Dendritic cell treated with granulocyte-macrophage colony-stimulating factor and Interleukin-4, amounts not matched to agents 40 ng/mL and 50 ng/mL, for 4 days (primary cell): ENCODE results near the gene UNC5C.

Experiments
- H3K27ac Mint-ChIP-seq: one replicate; pipeline ENCODE4 v1.8.0; 2022; ENCODE audit warnings: mild to moderate bottlenecking, mixed read lengths
- H3K27me3 Mint-ChIP-seq: one replicate; pipeline ENCODE4 v1.8.0; 2022; ENCODE audit warnings: mild to moderate bottlenecking, mixed read lengths
- H3K36me3 Mint-ChIP-seq: one replicate; pipeline ENCODE4 v1.8.0; 2022; ENCODE audit warnings: low read depth, mixed read lengths
- H3K4me1 Mint-ChIP-seq: one replicate; pipeline ENCODE4 v1.8.0; 2022; ENCODE audit warnings: low read depth, mixed read lengths
- H3K4me3 Mint-ChIP-seq: one replicate; pipeline ENCODE4 v1.8.0; 2022; ENCODE audit warnings: mild to moderate bottlenecking, moderate library complexity, mixed read lengths
- H3K9me3 Mint-ChIP-seq: one replicate; pipeline ENCODE4 v1.8.0; 2022; ENCODE audit warnings: mixed read lengths
- intact Hi-C: fragments of 100-400 bp; cut with micrococcal nuclease; formaldehyde crosslinking; loops from one replicate; pipeline ENCODE4 v1.15.0; 2022

Gene UNC5C

GRCh38 chr4:95409127-95409526 lies 139.6 kb downstream of the UNC5C start:
- Mint-ChIP-seq H3K27me3 (no peaks in the 10 kb centered on the region), H3K9me3 (no peaks in the 10 kb centered on the region), H3K4me3 (no peak overlapping the region), H3K36me3 (no peaks in the 10 kb centered on the region), H3K27ac (no peak overlapping the region), H3K4me1 (no peaks in the 10 kb centered on the region)
- intact Hi-C loops = no loop called here

GRCh38 chr4:95402299-95402698 lies 146.5 kb downstream of the UNC5C start:
- H3K27ac Mint-ChIP-seq = no peak overlapping the region
- H3K4me1 Mint-ChIP-seq = no peaks in the 10 kb centered on the region
- H3K4me3 Mint-ChIP-seq = no peak overlapping the region
- no peaks in the 10 kb centered on the region for H3K9me3 Mint-ChIP-seq
- intact Hi-C loops = no loop called here
- H3K36me3 Mint-ChIP-seq = no peaks in the 10 kb centered on the region
- no peaks in the 10 kb centered on the region for H3K27me3 Mint-ChIP-seq

GRCh38 chr4:95398217-95398616 lies 150.6 kb downstream of the UNC5C start:
- intact Hi-C loops = no loop called here
- Mint-ChIP-seq H3K27me3 (no peaks in the 10 kb centered on the region), H3K4me3 (no peak overlapping the region), H3K27ac (no peak overlapping the region), H3K36me3 (no peaks in the 10 kb centered on the region), H3K4me1 (no peaks in the 10 kb centered on the region), H3K9me3 (no peaks in the 10 kb centered on the region)

- Mint-ChIP-seq H3K4me1 (no peaks in the 10 kb centered on the region), H3K4me3 (no peak overlapping the region), H3K36me3 (no peaks in the 10 kb centered on the region), H3K27me3 (no peaks in the 10 kb centered on the region), H3K9me3 (no peaks in the 10 kb centered on the region), H3K27ac (no peak overlapping the region)
- intact Hi-C loops = no loop called here
These were observed 153.9 kb downstream of the UNC5C start for GRCh38 chr4:95394752-95395306.

- H3K9me3 Mint-ChIP-seq = no peaks in the 10 kb centered on the region
- intact Hi-C loops = no loop called here
- H3K4me3 Mint-ChIP-seq = no peak overlapping the region
- no peaks in the 10 kb centered on the region for H3K27me3 Mint-ChIP-seq
- H3K27ac Mint-ChIP-seq = no peak overlapping the region
- no peaks in the 10 kb centered on the region for H3K36me3 Mint-ChIP-seq
- no peaks in the 10 kb centered on the region for H3K4me1 Mint-ChIP-seq
These were observed 155.0 kb downstream of the UNC5C start for GRCh38 chr4:95393821-95394220.

GRCh38 chr4:95388911-95389310 lies 159.9 kb downstream of the UNC5C start:
- Mint-ChIP-seq H3K27me3 (no peaks in the 10 kb centered on the region), H3K9me3 (no peaks in the 10 kb centered on the region), H3K27ac (no peak overlapping the region), H3K36me3 (no peaks in the 10 kb centered on the region), H3K4me1 (no peaks in the 10 kb centered on the region), H3K4me3 (no peak overlapping the region)
- intact Hi-C loops = no loop called here

GRCh38 chr4:95387719-95388118 lies 161.1 kb downstream of the UNC5C start:
- Mint-ChIP-seq H3K27me3 (no peaks in the 10 kb centered on the region), H3K36me3 (no peaks in the 10 kb centered on the region), H3K9me3 (no peaks in the 10 kb centered on the region), H3K4me3 (no peak overlapping the region), H3K27ac (no peak overlapping the region), H3K4me1 (no peaks in the 10 kb centered on the region)
- intact Hi-C loops = no loop called here

GRCh38 chr4:95386410-95386809 lies 162.4 kb downstream of the UNC5C start:
- Mint-ChIP-seq H3K27ac (no peak overlapping the region), H3K4me3 (no peak overlapping the region), H3K9me3 (no peaks in the 10 kb centered on the region), H3K4me1 (no peaks in the 10 kb centered on the region), H3K27me3 (no peaks in the 10 kb centered on the region), H3K36me3 (no peaks in the 10 kb centered on the region)
- intact Hi-C loops = no loop called here

- no peaks in the 10 kb centered on the region for H3K27me3 Mint-ChIP-seq
- no peak overlapping the region for H3K27ac Mint-ChIP-seq
- intact Hi-C loops = no loop called here
- H3K36me3 Mint-ChIP-seq = no peaks in the 10 kb centered on the region
- H3K4me3 Mint-ChIP-seq = no peak overlapping the region
- H3K9me3 Mint-ChIP-seq = no peaks in the 10 kb centered on the region
- H3K4me1 Mint-ChIP-seq = no peaks in the 10 kb centered on the region
These were observed 166.8 kb downstream of the UNC5C start for GRCh38 chr4:95381843-95382580.

- H3K4me3 Mint-ChIP-seq = no peak overlapping the region
- no peaks in the 10 kb centered on the region for H3K9me3 Mint-ChIP-seq
- no peaks in the 10 kb centered on the region for H3K27me3 Mint-ChIP-seq
- no peak overlapping the region for H3K27ac Mint-ChIP-seq
- no peaks in the 10 kb centered on the region for H3K36me3 Mint-ChIP-seq
- intact Hi-C loops = no loop called here
- no peaks in the 10 kb centered on the region for H3K4me1 Mint-ChIP-seq
These were observed 169.1 kb downstream of the UNC5C start for GRCh38 chr4:95379633-95380032.

GRCh38 chr4:95377366-95377900 lies 171.3 kb downstream of the UNC5C start:
- no peaks in the 10 kb centered on the region for H3K27me3 Mint-ChIP-seq

GRCh38 chr4:95371476-95372224 lies 177.1 kb downstream of the UNC5C start:
- no peaks in the 10 kb centered on the region for H3K27me3 Mint-ChIP-seq
- H3K4me1 Mint-ChIP-seq = no peaks in the 10 kb centered on the region
- peaks cover 7% of the 10 kb centered on the region for H3K9me3 Mint-ChIP-seq
- H3K4me3 Mint-ChIP-seq = no peak overlapping the region
- no peak overlapping the region for H3K27ac Mint-ChIP-seq
- no peaks in the 10 kb centered on the region for H3K36me3 Mint-ChIP-seq
- intact Hi-C loops = no loop called here

More at GRCh38 chr4:95377366-95377900, 171.3 kb downstream of the UNC5C start:
- Mint-ChIP-seq H3K36me3 (no peaks in the 10 kb centered on the region), H3K4me1 (no peaks in the 10 kb centered on the region), H3K4me3 (no peak overlapping the region), H3K9me3 (peaks cover 7% of the 10 kb centered on the region), H3K27ac (no peak overlapping the region)
- intact Hi-C loops = no loop called here

- H3K27ac Mint-ChIP-seq = no peak overlapping the region
- no peak overlapping the region for H3K4me3 Mint-ChIP-seq
- no peaks in the 10 kb centered on the region for H3K27me3 Mint-ChIP-seq
- intact Hi-C loops = no loop called here
- H3K36me3 Mint-ChIP-seq = no peaks in the 10 kb centered on the region
- no peaks in the 10 kb centered on the region for H3K4me1 Mint-ChIP-seq
- H3K9me3 Mint-ChIP-seq = no peaks in the 10 kb centered on the region
These were observed 180.9 kb downstream of the UNC5C start for GRCh38 chr4:95367824-95368223.

GRCh38 chr4:95363966-95364365 lies 184.8 kb downstream of the UNC5C start:
- intact Hi-C loops = no loop called here
- Mint-ChIP-seq H3K9me3 (no peaks in the 10 kb centered on the region), H3K27me3 (no peaks in the 10 kb centered on the region), H3K27ac (no peak overlapping the region), H3K36me3 (no peaks in the 10 kb centered on the region), H3K4me3 (no peak overlapping the region), H3K4me1 (no peaks in the 10 kb centered on the region)
